CD14-positive monocyte (primary cell): ENCODE data around the gene DDHD1. TPM values are rescaled to one million over a fixed set of nuclear protein-coding genes. Genes with fewer than 3 reads are reported as not detected.

Experiments used
- DNase-seq, 3 donors: peaks; one replicate each; pipeline ENCODE4 v3.0.0-alpha.2; 2011 to 2022
- H2AFZ ChIP-seq: 2 replicates; pipeline ENCODE4 v1.6.0; 2012; ENCODE audit warnings: mild to moderate bottlenecking, low read depth, low read length, inconsistent platforms; ENCODE audit not compliant: insufficient read depth, poor library complexity, severe bottlenecking
- H3K27ac ChIP-seq, 2 donors: 1 replicate in 1 of 2; 2 replicates in 1 of 2; pipeline ENCODE4 v1.5.1; 2012 to 2013; ENCODE audit warnings: low read length in 2 of 2, control low read depth in 1 of 2, inconsistent platforms in 1 of 2, low read depth in 1 of 2, mild to moderate bottlenecking in 1 of 2
- H3K27me3 ChIP-seq, 2 donors: one replicate each; pipeline versions ENCODE4 v1.6.0 to v1.6.1; 2011 to 2013; ENCODE audit warnings: low read length in 2 of 2; ENCODE audit not compliant: control insufficient read depth in 2 of 2, insufficient read depth in 2 of 2
- H3K36me3 ChIP-seq, 2 donors: replicated peaks in 1 of 2; 1 replicate in 1 of 2; 2 replicates in 1 of 2; pipeline versions ENCODE4 v1.5.1 to v1.6.1; 2012 to 2013; ENCODE audit warnings: low read length in 2 of 2, control low read depth in 1 of 2, inconsistent platforms in 1 of 2, mild to moderate bottlenecking in 1 of 2; ENCODE audit not compliant: insufficient read depth in 2 of 2, control insufficient read depth in 1 of 2
- H3K4me1 ChIP-seq, 2 donors: 1 replicate in 1 of 2; 2 replicates in 1 of 2; pipeline versions ENCODE4 v1.5.1 to v1.6.1; 2012 to 2013; ENCODE audit warnings: low read length in 2 of 2, control low read depth in 1 of 2, inconsistent platforms in 1 of 2, mild to moderate bottlenecking in 1 of 2, moderate library complexity in 1 of 2; ENCODE audit not compliant: insufficient read depth in 2 of 2, control insufficient read depth in 1 of 2
- H3K4me2 ChIP-seq: replicated peaks from 2 replicates; pipeline ENCODE3; 2012; ENCODE audit warnings: low read length, moderate library complexity, mild to moderate bottlenecking; ENCODE audit not compliant: poor library complexity, severe bottlenecking; ENCODE audit errors: extremely low read depth
- H3K4me3 ChIP-seq, 3 experiments: fragments of 200-600 bp in 1 of 3; sonication (generic) in 1 of 3; replicated peaks in 1 of 3; 1 replicate in 2 of 3; 2 replicates in 1 of 3; pipeline ENCODE4 v1.5.1; 2011 to 2013; ENCODE audit warnings: low read length in 3 of 3, mild to moderate bottlenecking in 3 of 3, control low read depth in 2 of 3, low read depth in 2 of 3, inconsistent platforms in 1 of 3, moderate library complexity in 1 of 3
- H3K79me2 ChIP-seq: 2 replicates; pipeline ENCODE4 v1.6.0; 2012; ENCODE audit warnings: mild to moderate bottlenecking, control low read depth, inconsistent platforms, low read length, moderate library complexity; ENCODE audit not compliant: insufficient read depth
- H3K9ac ChIP-seq: 2 replicates; pipeline ENCODE4 v1.6.0; 2017; ENCODE audit warnings: low read length, mild to moderate bottlenecking; ENCODE audit not compliant: insufficient read depth, poor library complexity, severe bottlenecking
- H3K9me3 ChIP-seq, 2 donors: replicated peaks in 1 of 2; 1 replicate in 1 of 2; 2 replicates in 1 of 2; pipeline versions ENCODE4 v1.5.1 to v1.6.1; 2012 to 2013; ENCODE audit warnings: low read length in 2 of 2, control low read depth in 1 of 2; ENCODE audit not compliant: control insufficient read depth in 1 of 2, insufficient read depth in 1 of 2
- H4K20me1 ChIP-seq: 2 replicates; pipeline ENCODE4 v1.6.0; 2012; ENCODE audit warnings: mild to moderate bottlenecking, low read length, control low read depth, moderate library complexity; ENCODE audit not compliant: insufficient read depth
- H3K27ac Mint-ChIP-seq, 7 donors: one replicate each; pipeline ENCODE4 v1.8.0; 2020; ENCODE audit warnings: mild to moderate bottlenecking in 7 of 7, mixed read lengths in 7 of 7, moderate library complexity in 6 of 7, inconsistent platforms in 2 of 7
- H3K27me3 Mint-ChIP-seq, 3 donors: one replicate each; pipeline ENCODE4 v1.8.0; 2021 to 2022; ENCODE audit warnings: low read depth in 3 of 3, mild to moderate bottlenecking in 3 of 3, mixed read lengths in 3 of 3, moderate library complexity in 3 of 3, inconsistent platforms in 1 of 3
- H3K36me3 Mint-ChIP-seq, 2 donors: one replicate each; pipeline ENCODE4 v1.8.0; 2020; ENCODE audit warnings: mixed read lengths in 2 of 2, inconsistent platforms in 1 of 2, mild to moderate bottlenecking in 1 of 2
- H3K4me1 Mint-ChIP-seq: one replicate; pipeline ENCODE4 v1.8.0; 2020; ENCODE audit warnings: mild to moderate bottlenecking, mixed read lengths
- H3K4me3 Mint-ChIP-seq, 2 donors: one replicate each; pipeline ENCODE4 v1.8.0; 2020; ENCODE audit warnings: mild to moderate bottlenecking in 2 of 2, mixed read lengths in 2 of 2, moderate library complexity in 1 of 2
- H3K9me3 Mint-ChIP-seq, 7 donors: one replicate each; pipeline ENCODE4 v1.8.0; 2020 to 2022; ENCODE audit warnings: mixed read lengths in 7 of 7, mild to moderate bottlenecking in 6 of 7, moderate library complexity in 6 of 7, inconsistent platforms in 2 of 7
- WGBS: methylation state at CpG from one replicate; pipeline ENCODE4 v1.1.5; 2013; ENCODE audit warnings: missing lambda C conversion rate; ENCODE audit not compliant: insufficient coverage; 5-methylcytosine and 5-hydroxymethylcytosine counted together
- intact Hi-C, 2 donors: fragments of 100-400 bp; cut with micrococcal nuclease; formaldehyde crosslinking; loops; one replicate each; pipeline versions ENCODE4 v1.15.0 to v1.15.1; 2023
- polyA plus RNA-seq, 3 donors: library from polyadenylated mRNA; depleted of rRNA in 1 of 3; unstranded in 2 of 3; stranded (reverse) in 1 of 3; fragments of 300-500 nt in 2 of 3; fragments of >200 nt in 1 of 3; fragmentation: Illumina TruSeq in 2 of 3; gene quantifications; 1 replicate in 2 of 3; 2 replicates in 1 of 3; pipeline ENCODE4 v1.2.3, GENCODE V29; 2012 to 2021
- TF ChIP-seq, protein P1 (sequence below): fragments of 200-600 bp; IDR thresholded peaks from one replicate; pipeline ENCODE4 v1.8.0; 2022; ENCODE audit warnings: antibody characterized with exemption, mild to moderate bottlenecking

The DDHD1 gene
- polyA plus RNA-seq, 3 donors, result 2.2 to 7.0 (median 3.1) TPM

GRCh38 chr14:53193193-53193592 is 40.1 kb upstream of the DDHD1 start:
- Mint-ChIP-seq H3K36me3 (no peaks in the 10 kb centered on the region), H3K4me1 (no peaks in the 10 kb centered on the region), H3K4me3 (no peak overlapping the region), H3K9me3 (peaks cover 0 to 10% (median under 1%) of the 10 kb centered on the region in 7 donors), H3K27ac (no peak overlapping the region), H3K27me3 (peaks cover 0 to 4% (median 2%) of the 10 kb centered on the region in 3 donors)
- H3K79me2 ChIP-seq, result no peaks in the 10 kb centered on the region
- no peaks in the 10 kb centered on the region for H3K4me1 ChIP-seq
- 0% methylated on average over 3 of the region's 7 CpGs for WGBS
- no peaks in the 10 kb centered on the region for H3K36me3 ChIP-seq
- no peaks in the 10 kb centered on the region for H3K9me3 ChIP-seq
- no peak overlapping the region for H3K4me2 ChIP-seq
- H3K27ac ChIP-seq, result no peak overlapping the region
- TF ChIP-seq, protein P1, sequence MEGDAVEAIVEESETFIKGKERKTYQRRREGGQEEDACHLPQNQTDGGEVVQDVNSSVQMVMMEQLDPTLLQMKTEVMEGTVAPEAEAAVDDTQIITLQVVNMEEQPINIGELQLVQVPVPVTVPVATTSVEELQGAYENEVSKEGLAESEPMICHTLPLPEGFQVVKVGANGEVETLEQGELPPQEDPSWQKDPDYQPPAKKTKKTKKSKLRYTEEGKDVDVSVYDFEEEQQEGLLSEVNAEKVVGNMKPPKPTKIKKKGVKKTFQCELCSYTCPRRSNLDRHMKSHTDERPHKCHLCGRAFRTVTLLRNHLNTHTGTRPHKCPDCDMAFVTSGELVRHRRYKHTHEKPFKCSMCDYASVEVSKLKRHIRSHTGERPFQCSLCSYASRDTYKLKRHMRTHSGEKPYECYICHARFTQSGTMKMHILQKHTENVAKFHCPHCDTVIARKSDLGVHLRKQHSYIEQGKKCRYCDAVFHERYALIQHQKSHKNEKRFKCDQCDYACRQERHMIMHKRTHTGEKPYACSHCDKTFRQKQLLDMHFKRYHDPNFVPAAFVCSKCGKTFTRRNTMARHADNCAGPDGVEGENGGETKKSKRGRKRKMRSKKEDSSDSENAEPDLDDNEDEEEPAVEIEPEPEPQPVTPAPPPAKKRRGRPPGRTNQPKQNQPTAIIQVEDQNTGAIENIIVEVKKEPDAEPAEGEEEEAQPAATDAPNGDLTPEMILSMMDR, result no peak
- no peak overlapping the region for H3K4me3 ChIP-seq
- no peak overlapping the region for H2AFZ ChIP-seq
- intact Hi-C loops, result no loop called here
- no peak for DNase-seq
- no peak overlapping the region for H3K9ac ChIP-seq
- no peaks in the 10 kb centered on the region for H3K27me3 ChIP-seq
- H4K20me1 ChIP-seq, result no peaks in the 10 kb centered on the region

DNA sequence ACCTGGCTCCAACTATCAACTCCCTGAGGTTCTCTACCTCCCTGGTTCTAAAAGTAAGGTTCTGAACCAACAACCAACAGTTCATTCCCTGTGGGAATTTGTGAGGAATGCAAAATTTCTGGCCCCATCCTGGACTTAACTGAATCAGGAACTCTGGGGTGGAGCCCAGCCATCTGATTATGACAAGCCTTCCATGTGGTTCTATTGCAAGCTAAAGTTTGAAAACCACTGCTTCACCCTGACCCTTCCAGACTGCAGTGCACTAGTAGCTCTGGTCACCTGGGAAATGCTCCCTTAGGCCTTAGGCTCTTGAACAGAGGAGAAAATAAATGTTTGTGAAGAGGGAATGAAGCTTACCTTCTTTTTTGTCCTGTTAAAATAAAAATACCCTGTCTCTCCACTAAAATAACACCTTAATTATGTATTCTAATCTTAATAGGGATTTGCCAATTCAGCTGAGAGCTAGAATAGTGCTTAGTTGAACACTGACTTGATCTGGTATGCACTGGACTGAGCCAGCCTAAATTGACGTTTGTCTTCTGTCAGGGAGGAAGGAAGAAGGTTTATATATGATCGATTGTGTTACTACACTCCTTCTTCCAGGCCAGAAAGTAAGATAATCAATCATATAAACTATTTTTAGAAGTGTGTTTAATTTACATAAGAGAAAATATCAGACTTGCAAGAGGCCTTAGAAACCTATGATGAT is 39.1 kb upstream of the DDHD1 start:
- Mint-ChIP-seq H3K4me3 (no peak overlapping the region), H3K27ac (no peak overlapping the region), H3K4me1 (no peaks in the 10 kb centered on the region), H3K27me3 (peaks cover 0 to 2% (median 2%) of the 10 kb centered on the region in 3 donors), H3K9me3 (peaks cover 0 to 8% (median 0%) of the 10 kb centered on the region in 7 donors), H3K36me3 (no peaks in the 10 kb centered on the region)
- no peak overlapping the region for H3K27ac ChIP-seq
- H3K4me1 ChIP-seq, result no peaks in the 10 kb centered on the region
- TF ChIP-seq, protein P1, result no peak
- DNase-seq, result no peak
- no CpG with 5 or more reads among the region's 2 CpGs for WGBS
- H3K9me3 ChIP-seq, result no peaks in the 10 kb centered on the region
- no peak overlapping the region for H2AFZ ChIP-seq
- H3K27me3 ChIP-seq, result no peaks in the 10 kb centered on the region
- intact Hi-C loops, result no loop called here
- H3K79me2 ChIP-seq, result no peaks in the 10 kb centered on the region
- no peak overlapping the region for H3K9ac ChIP-seq
- no peak overlapping the region for H3K4me3 ChIP-seq
- no peaks in the 10 kb centered on the region for H4K20me1 ChIP-seq
- no peak overlapping the region for H3K4me2 ChIP-seq
- no peaks in the 10 kb centered on the region for H3K36me3 ChIP-seq
